Measurements from ENCODE around the gene TMEM14B.
"Not testable (repeated sequence)": the region's sequence is repeated elsewhere in the genome, so short reads cannot be mapped to it uniquely, and the experiment has no call there.

The TMEM14B gene

DNA sequence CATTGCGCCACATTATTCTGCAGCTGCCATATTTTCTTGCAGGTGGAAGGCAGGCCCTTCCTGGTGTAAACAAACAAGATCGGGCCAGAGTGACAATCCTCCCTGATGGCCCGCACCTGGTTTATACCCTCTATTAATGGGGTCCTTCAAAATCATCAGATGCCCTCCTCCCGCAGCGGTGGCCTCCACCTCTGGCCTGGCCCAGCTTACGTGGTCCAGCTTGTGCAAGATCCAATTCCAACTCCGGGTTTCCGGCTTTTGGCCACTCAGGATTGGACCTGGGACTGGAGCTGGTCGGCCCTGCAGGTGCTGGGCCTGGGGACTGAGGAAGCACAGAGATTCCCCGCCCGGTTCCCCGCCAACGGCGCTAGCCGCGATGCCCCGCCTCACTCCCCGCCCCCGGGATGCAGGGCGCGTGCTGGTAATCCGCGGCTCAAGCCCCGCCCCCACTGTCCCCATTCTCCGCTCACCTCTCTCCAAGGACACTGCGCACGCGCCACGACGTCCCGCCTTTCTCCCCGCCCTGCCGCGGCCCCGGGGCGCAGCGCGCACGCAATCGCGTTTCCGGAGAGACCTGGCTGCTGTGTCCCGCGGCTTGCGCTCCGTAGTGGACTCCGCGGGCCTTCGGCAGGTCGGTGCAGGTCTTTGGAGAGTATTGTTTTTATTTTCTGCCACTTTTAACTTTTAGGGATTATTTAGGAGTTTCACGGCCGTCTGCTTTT is at the start of gene TMEM14B:
TSS of gene TMEM14B (plus strand) at position 555 of the 722 bp plus-strand sequence. CDS start 1,441 bp downstream, outside the sequence.
- DNase-seq: peak; percentile 98

DNA sequence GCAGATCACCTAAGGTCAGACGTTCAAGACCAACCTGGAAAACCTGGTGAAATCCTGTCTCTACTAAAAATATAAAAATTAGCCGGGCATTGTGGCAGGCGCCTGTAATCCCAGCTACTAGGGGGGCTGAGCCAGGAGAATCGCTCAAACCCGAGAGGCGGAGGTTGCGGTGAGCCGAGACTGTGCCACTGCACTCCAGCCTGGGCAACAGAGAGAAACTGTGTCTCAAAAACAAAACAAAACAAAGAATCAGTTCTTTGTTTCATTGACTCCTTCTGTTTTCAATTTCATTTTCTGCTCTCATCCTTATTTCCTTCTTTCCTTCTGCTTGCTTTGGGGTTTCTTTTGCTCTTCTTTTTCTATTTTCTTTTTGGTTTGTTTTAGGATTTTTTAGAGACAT is 33.6 kb upstream of the TMEM14B start:
- no peak for DNase-seq

DNA sequence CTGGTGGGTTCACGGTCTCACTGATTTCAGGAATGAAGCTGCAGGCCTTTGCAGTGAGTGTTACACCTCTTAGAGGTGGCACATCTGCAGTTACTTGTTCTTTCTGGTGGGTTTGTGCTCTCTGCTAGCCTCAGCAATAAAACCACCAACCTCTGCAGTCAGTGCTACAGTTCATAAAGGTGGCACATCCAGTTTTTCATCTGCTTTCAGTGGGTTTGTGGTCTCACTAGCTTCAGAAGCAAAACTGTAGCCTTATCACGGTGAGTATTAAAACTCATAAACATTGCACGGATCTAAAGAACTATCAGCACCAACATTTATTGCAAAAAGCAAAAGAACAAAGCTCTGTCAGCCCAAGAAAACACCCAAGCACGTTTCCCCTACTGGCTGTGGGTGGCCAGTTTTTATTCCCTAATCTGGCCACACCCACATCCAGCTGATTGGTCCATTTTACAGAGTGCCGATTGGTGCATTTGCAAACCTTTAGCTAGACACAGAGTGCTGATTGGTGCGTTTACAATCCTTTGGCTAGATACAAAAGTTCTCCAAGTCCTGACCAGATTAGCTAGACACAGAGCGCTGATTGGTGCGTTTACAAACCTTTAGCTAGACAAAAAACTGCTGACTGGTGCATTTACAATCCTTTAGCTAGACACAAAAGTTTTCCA is 28.2 kb upstream of the TMEM14B start:
- peak; percentile 61 to 66 for DNase-seq

DNA sequence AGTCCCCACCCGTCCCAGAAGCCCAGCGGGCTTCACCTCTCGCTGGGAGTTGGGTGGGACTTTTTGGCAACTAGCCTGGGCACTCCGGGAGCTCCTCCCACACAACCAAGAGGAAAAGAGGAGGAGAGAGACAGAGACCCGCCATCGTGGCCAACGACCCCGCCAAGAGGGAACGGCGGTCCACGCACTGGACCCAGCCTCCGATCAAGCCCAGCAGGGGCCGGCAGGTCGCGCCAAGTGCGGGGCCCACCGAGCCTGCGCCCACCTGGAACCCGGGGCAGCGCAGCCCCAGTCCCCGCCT is 27.7 kb upstream of the TMEM14B start:
- no peak for DNase-seq

DNA sequence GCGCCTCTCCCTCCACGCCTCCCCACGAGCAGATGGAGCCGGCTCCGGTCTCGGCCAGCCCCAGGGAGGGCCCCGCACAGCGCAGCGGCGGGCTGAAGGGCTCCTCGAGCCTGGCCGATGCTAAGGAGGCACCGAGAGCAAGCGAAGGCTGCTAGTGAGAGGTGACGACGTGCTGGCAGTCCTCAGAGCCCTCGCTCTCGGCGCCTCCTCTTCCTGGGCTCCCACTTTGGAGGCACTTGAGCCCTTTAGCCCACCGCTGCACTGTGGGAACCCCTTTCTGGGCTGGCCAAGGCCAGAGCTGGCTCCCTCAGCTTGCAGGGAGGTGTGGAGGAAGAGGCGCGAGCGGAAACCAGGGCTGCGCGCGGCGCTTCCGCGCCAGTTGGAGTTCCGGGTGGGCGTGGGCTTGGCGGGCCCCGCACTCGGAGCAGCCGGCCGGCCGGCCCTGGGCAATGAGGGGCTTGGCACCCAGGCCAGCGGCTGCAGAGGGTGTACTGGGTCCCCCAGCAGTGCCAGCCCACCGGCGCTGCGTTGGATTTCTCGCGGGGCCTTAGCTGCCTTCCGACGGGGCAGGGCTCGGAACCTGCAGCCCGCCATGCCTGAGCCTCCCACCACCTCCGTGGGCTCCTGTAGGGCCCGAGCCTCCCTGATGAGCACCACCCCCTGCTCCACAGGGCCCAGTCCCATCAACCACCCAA is 27.2 kb upstream of the TMEM14B start:
- DNase-seq: peak; percentile 51 to 60

DNA sequence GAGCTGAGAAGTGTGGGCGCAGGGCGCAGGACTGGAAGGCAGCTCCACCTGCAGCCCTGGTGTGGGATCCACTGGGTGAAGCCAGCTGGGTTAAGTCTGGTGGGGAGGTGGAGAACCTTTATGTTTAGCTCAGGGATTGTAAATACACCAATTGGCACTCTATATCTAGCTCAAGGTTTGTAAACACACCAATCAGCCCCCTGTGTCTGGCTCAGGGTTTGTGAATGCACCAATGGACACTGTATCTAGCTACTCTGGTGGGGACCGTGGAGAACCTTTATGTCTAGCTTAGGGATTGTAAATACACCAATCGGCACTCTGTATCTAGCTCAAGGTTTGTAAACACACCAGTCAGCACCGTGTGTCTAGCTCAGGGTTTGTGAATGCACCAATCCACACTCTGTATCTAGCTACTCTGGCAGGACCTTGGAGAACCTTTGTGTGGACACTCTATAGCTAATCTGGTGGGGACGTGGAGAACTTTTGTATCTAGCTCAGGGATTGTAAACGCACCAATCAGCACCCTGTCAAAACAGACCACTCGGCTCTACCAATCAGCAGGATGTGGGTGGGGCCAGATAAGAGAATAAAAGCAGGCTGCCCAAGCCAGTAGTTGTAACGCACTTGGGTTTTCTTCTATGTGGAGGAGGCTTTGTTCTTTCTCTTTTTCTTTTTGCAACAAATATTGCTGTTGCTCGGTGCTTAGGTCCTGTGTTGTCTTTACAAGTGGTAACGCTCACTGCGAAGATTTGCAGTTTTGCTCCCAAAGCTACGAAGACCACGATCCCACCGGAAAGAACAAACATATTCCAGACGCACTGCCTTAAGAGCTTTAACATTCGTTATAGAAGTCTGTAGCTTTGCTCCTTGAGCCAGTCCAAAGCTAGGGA is 26.4 kb upstream of the TMEM14B start:
- peak; percentile 21 to 26 for DNase-seq

DNA sequence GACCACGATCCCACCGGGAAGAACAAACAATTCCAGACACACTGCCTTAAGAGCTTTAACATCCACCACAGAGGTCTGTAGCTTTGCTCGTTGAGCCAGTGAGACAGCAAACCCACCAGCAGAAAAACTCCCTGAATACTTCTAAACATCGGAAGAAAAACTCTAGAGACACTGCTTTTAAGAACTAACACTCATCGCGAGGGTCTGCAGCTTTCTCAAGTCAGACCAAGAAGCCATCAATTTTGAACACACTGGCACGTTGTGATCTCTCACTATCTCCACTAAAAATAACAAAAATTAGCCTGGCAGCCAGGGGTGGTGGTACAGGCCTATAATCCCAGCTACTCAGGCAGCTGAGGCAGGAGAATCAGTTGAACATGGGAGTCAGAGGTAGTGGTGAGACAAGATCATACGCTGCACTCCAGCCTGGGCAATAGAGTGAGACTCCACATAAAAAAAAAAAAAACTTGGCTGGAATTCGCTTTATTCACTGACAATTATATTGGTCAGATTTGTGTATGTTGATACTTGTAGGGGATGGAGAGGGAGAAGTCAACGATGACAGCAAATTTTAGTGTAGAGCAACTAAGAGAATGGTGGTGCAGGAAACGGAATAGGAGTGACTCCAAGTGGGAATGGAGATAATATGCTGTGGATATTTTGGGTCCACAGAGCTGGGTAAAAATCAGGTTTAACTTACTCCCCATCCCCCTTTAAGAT is 25.6 kb upstream of the TMEM14B start:
- DNase-seq: no peak

DNA sequence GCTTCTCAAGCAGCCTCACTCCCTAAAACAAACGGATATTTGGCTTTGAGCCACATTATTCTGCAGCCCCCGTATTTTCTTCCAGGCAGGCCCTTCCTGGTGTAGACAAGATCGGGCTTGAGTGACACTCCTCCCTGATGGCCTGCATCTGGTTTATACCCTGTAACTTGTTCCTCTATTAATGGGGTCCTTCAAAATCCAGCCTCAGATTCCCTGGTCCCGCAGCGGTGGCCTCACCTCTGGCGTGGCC is 25.1 kb upstream of the TMEM14B start:
- no peak for DNase-seq

DNA sequence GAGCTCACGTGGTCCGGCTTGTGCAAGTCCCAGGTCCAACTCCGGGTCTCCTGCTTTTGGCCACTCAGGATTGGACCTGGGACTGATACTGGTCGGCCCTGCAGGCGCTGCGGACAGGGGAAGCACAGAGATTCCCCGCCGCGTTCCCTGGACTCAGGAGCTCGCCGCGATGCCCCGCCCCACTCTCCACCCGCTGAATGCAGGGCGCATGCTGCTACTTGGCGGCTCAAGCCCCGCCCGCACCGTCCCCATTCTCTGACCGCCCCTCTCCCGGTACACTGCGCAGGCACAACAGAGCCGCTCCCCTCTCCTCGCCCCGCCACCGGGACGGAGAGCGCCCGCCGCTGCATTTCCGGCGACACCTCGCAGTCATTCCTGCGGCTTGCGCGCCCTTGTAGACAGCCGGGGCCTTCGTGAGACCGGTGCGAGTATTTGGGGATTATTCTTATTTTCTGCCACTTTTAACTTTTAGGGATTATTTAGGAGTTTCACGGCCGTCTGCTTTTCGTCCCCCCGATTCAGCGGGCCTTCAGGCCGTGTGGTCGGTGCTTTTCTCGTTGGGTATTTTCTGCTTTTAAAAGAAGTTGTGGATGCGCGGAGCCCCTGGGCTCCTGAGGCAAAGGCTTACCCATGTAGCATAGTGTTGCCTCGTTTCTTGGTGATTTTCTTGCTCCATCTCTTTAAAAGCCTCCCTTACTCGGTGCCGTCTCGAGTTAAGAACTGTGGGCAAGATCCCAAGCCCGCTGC is 24.6 kb upstream of the TMEM14B start, which contains the start of gene TMEM14C:
TSS of gene TMEM14C (plus strand) at position 251 of the 747 bp plus-strand sequence. CDS start 1,544 bp downstream, outside the sequence.
- peak; percentile 79 to 81 for DNase-seq

DNA sequence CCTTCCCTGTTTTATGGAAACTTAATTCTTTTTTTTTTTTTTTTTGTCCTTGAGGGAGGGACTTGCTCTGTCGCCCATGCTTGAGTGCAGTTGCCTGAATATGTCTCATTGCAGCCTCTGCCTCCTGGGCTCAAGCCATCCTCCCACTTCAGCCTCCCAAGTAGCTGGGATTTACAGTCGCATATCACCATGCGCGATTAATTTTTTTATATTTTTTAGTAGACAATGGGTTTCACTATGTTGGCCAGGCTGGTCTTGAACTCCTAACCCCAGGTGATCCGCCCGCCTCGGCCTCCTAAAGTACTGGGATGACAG is 24.1 kb upstream of the TMEM14B start:
- no peak for DNase-seq

DNA sequence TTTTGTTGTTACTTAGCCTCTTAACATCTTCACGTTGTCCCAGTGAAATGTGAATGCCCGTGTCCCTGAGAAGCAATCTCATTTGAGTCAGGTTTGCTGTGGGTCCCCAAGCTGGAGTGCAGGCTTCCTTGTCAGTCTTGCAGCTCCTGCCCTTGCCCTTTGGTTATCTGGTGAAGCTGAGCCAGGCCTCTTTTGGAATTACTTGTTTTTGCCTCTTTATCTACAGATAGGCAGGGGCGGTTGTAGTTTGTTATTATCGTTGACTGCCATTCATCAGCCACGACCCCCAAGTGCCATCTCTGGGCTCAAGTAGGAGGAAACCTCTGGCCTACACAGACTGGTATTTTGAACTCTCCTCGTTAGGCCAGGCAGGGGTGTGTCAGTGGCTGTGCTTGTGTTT is 22.6 kb upstream of the TMEM14B start:
- no peak for DNase-seq

DNA sequence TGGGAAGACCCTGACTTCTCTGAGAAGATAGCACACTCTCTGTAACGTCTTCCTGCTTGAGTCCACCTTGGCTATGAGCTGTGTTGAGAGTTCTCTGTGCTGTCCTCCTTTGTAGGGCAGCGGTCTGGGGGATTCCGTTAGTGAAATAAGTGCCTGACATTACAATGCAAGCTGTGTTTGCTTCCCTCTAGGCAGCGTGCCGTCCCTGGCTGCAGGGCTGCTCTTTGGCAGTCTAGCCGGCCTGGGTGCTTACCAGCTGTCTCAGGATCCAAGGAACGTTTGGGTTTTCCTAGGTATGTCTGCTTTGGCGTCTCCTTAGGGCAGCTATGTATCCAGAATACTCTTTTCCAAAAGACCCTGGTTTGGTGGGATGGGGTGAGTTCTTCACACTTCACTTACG is 21.9 kb upstream of the TMEM14B start:
- no peak for DNase-seq

DNA sequence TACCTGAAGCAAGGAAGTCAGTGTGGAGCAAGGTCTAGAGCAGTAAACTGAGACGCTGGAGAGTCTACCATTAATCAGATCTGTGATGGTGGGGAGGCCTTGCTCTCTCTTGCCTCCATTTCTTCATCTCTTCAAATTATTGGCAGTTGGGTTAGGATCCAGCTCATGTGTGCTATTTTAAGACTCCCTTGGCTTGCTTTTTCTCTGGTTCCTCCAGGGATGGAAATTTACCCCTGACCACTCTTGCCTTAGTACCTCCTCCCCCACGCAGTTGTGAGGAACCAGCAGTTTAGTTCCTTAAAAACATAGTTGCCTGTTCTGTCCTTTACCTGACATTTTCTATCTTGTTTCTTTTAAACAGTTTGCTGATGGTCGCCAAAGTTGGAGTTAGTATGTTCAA is 17.4 kb upstream of the TMEM14B start:
- DNase-seq: no peak

DNA sequence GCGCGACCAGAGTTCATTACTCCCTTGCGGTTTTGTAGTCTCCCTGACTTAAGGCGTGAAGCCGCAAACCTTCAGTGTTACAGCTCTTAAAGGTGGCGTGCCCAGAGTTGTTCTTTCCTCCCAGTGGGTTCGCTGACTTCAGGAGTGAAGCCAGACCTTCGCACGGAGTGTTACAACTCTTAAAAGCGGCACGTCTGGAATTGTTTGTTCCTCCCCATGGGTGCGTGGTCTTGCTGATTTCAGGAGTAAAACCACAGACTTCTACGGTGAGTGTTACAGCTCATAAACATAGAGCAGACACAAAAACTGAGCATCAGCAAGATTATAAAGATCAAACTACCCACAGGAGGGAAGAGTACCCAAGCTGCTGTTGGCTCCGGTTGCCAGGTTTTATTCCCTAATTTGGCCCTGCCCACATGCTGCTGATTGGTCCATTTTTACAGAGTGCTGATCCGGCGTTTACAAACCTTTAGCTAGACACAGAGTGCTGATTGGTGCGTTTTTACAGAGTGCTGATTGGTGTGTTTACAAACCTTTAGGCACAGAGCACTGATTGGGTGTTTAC is 14.4 kb upstream of the TMEM14B start:
- DNase-seq: peak; percentile 24 to 38

DNA sequence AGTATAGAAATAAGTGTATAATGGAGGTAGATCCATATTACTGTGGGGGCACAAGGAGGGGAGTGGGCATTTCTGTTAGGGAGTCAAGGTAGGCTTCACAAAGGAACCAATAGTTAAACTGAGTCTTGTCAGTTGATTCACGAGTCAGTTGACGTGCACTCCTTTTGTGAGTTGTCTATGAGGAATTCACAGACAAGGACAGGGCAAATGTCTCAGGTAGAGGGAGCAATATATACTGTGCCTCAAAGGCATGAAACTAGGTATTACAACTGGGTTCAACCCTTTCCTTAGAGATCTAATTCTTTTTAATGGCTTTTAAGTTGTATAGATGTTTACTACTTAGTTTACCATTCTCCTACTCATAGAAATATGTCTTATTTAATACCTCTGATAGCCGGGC is 13.7 kb upstream of the TMEM14B start:
- no peak for DNase-seq

DNA sequence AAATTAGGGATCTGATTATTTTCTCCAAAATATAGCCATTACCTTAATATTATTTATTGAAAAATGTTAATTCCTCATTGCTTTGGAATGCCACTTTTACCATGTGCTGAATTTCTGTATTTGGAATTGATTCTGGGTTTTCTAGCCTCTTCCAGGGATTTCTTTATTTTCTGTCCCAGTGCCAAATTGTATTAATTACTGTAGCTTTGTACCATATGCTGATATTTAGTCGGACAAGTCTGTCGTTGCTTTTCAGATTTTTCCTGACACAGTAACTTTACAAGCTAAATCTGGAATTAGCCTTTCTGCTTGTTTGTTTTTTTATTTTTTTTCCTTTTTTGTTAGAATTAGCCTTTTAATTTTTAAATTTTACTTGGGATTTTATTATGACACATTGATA is 10.9 kb upstream of the TMEM14B start:
- DNase-seq: no peak

DNA sequence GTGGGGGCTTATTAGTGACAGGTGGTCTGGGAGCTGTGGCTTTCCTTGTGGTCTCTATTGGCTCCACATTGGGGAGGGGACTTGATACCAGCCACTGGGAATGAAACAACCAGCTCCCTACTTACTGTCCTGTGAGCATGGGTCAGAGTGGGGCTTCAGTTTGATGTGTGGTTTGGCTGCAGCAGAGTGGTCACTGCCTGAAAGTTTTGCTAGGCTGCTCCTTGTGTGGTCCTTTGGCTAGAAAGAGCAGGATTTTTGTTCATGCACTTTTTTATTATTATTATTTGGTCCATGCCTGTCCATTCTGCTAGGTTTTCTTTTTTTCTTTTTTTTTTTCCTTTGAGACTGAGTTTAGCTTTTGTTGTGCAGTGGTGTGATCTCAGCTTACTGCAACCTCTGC is 7.5 kb upstream of the TMEM14B start:
- DNase-seq: no peak

DNA sequence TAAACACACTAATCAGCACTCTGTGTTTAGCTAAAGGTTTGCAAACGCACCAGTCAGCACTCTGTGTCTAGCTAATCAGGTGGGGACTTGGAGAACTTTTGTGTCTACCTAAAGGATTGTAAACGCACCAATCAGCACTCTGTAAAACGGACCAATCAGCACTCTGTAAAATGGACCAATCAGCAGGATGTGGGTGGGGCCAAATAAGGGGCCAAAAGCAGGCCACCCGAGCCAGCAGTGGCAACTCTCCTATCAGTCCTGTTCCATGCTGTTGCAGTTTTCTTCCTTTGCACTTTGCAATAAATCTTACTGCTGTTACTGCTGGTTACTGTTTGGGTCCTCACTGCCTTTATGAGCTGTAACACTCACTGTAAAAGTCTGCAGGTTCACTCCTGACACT is 6.0 kb upstream of the TMEM14B start:
- DNase-seq: not testable (repeated sequence)

DNA sequence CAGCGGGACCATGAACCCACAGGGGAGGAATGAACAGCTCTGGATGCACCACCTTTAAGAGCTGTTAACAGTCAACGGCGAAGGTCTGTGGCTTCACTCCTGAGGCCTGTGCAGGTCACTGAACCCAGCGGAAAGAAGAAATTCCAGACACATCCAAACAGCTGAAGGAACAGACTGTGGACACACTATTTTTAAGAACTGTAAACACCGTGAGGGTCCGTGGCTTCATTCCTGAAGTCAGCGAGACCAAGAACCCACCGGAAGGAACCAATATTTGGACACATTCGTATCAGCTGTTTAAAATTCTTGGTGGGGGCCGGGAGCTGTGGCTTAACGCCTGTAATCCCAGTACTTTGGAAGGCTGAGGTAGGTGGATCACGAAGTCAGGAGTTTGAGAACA is 5.4 kb upstream of the TMEM14B start:
- DNase-seq: no peak

DNA sequence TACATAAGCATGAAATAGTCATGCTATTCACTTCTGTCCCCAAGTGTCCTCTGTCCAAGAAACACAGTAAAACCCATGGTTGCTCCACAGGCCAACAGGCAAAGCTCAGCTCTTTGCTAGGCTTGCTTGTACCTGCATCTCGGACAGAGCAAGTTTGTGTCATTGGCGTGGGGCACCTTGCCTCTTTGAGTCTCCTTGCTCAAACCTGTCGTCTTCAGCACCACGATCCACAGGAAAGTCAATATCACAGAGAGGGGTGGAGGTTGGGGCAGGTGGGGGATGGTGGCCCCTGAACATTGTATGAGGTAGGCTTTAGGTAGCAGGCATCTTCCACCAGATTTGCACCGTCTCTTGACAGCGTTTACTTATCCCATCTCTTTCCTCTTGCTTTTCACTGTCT is 4.1 kb upstream of the TMEM14B start:
- no peak for DNase-seq

DNA sequence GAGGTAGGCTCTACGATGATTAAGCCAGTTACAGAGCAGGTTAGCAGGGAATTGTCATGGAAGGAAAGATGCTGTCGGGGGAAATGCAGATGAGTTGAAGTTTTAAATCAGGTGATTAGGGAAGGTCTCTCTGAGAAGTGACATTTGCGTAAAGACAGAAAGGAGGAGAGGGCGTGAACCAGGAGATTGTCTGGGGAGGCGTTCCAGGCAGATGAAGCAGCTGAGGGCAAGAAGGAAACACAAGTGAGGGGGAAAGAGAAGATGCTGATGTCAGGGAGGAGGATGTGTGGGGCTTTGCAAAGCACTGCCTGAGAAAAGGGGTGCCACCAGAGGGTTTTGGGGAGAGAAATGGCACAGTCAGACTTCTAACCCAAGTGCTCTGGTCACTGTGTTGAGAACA is 2.5 kb upstream of the TMEM14B start:
- DNase-seq: no peak

DNA sequence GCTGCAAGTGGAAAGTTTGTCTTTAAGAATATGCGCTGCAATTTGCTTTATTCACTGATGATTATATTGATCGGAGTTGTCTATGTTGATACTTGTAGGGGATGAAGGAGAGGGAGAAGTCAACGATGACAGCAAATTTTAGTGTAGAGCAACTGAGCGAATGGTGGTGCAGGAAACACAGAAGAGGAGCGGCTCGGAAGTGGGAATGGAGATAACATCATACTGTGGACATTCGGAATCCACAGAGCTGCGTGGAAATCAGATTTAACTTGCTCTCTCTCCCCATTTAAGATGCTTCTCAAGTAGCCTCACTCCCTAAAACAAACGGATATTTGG is 722 bp upstream of the TMEM14B start:
- DNase-seq: no peak

Measured in CD4-positive, alpha-beta T cell treated with Interleukin-1 beta for 1 hour (primary cell).